H1 (cell line): ENCODE data around the gene DLST. TPM values are rescaled to one million over a fixed set of nuclear protein-coding genes. Genes with fewer than 3 reads are reported as not detected.

Source experiments
- CTCF ChIA-PET: fragments of 300-600 bp; sonication (Branson Sonifier 250); formaldehyde crosslinking; loops from one replicate; lab custom pipeline; 2021; ENCODE audit not compliant: partially characterized antibody; lab: Charles Lee
- POLR2A ChIA-PET: fragments of 300-600 bp; sonication (Branson Sonifier 250); formaldehyde crosslinking; loops from one replicate; lab custom pipeline; 2021; ENCODE audit warnings: inconsistent platforms; ENCODE audit not compliant: partially characterized antibody; lab: Charles Lee
- DNase-seq, 2 experiments: peaks; one replicate each; pipeline versions ENCODE4 v3.0.0 to v3.0.0-alpha.2; 2010 to 2022; ENCODE audit warnings: low spot score in 2 of 2, low read depth in 1 of 2, mixed read lengths in 1 of 2
- FAIRE-seq: peaks from 2 replicates; lab custom pipeline; 2011; peaks lifted over from hg19 to GRCh38; lab: Jason Lieb, UNC
- H2AFZ ChIP-seq: 2 replicates; pipeline ENCODE4 v1.8.1; 2012; ENCODE audit warnings: low read length, inconsistent platforms
- H2AK5ac ChIP-seq: 2 replicates; pipeline ENCODE4 v1.6.1; 2013; ENCODE audit warnings: low read depth, low read length
- H2BK120ac ChIP-seq: replicated peaks from 2 replicates; pipeline ENCODE3; 2013; ENCODE audit warnings: low read depth, low read length, inconsistent platforms
- H2BK12ac ChIP-seq: 2 replicates; pipeline ENCODE4 v1.6.1; 2013; ENCODE audit warnings: low read depth, low read length
- H2BK15ac ChIP-seq: 2 replicates; pipeline ENCODE4 v1.6.1; 2013; ENCODE audit warnings: low read length
- H2BK20ac ChIP-seq: 2 replicates; pipeline ENCODE4 v1.6.1; 2013; ENCODE audit warnings: low read length
- H2BK5ac ChIP-seq: 2 replicates; pipeline ENCODE4 v1.6.1; 2013; ENCODE audit warnings: low read depth, low read length
- H3K14ac ChIP-seq: 2 replicates; pipeline ENCODE4 v1.6.1; 2013; ENCODE audit warnings: inconsistent platforms; ENCODE audit not compliant: insufficient read length
- H3K18ac ChIP-seq: 2 replicates; pipeline ENCODE4 v1.6.1; 2013; ENCODE audit warnings: low read length; ENCODE audit errors: extremely low read depth
- H3K23ac ChIP-seq: 2 replicates; pipeline ENCODE4 v1.6.1; 2013; ENCODE audit warnings: inconsistent platforms; ENCODE audit not compliant: insufficient read length
- H3K23me2 ChIP-seq: 2 replicates; pipeline ENCODE4 v1.6.1; 2013; ENCODE audit warnings: low read depth, low read length
- H3K27ac ChIP-seq: 2 replicates; pipeline ENCODE4 v1.6.1; 2011; ENCODE audit warnings: low read depth, low read length, inconsistent platforms
- H3K27me3 ChIP-seq, 4 experiments: replicated peaks in 1 of 4; 1 replicate in 1 of 4; 2 replicates in 3 of 4; pipeline versions ENCODE4 v1.6.1 to v1.8.1; 2011 to 2013; ENCODE audit warnings: low read length in 3 of 4, mild to moderate bottlenecking in 3 of 4, inconsistent platforms in 2 of 4, mixed read lengths in 2 of 4, moderate library complexity in 1 of 4; ENCODE audit not compliant: control insufficient read depth in 3 of 4, insufficient read depth in 3 of 4; ENCODE audit errors: extremely low read depth in 1 of 4
- H3K36me3 ChIP-seq, 4 experiments: 2 replicates each; pipeline versions ENCODE4 v1.6.1 to v1.8.1; 2011 to 2013; ENCODE audit warnings: mild to moderate bottlenecking in 4 of 4, low read length in 3 of 4, moderate library complexity in 2 of 4, control low read depth in 1 of 4, inconsistent platforms in 1 of 4; ENCODE audit not compliant: insufficient read depth in 4 of 4, control insufficient read depth in 2 of 4
- H3K4ac ChIP-seq: replicated peaks from 2 replicates; pipeline ENCODE3; 2013; ENCODE audit warnings: low read length, low read depth, mixed read lengths, inconsistent platforms; ENCODE audit not compliant: insufficient read length
- H3K4me1 ChIP-seq, 4 experiments: replicated peaks in 1 of 4; 1 replicate in 1 of 4; 2 replicates in 3 of 4; pipeline versions ENCODE4 v1.6.1 to v1.8.1; 2011 to 2013; ENCODE audit warnings: low read length in 3 of 4, inconsistent platforms in 2 of 4, mixed read lengths in 1 of 4; ENCODE audit not compliant: insufficient read depth in 4 of 4, control insufficient read depth in 3 of 4
- H3K4me2 ChIP-seq, 2 experiments: 2 replicates each; pipeline versions ENCODE4 v1.6.1 to v1.8.1; 2011 to 2013; ENCODE audit warnings: low read depth in 2 of 2, low read length in 2 of 2, control low read depth in 1 of 2, inconsistent platforms in 1 of 2, mild to moderate bottlenecking in 1 of 2; ENCODE audit not compliant: insufficient read depth in 1 of 2
- H3K4me3 ChIP-seq, 4 experiments: fragments of 200-600, 300-600 bp in 1 of 4; sonication (generic), shearing (Covaris generic), sonication (Bioruptor Twin) in 1 of 4; 2 replicates each; pipeline versions ENCODE4 v1.5.1 to v1.8.1; 2011 to 2016; ENCODE audit warnings: low read length in 4 of 4, low read depth in 3 of 4, control low read depth in 2 of 4, inconsistent platforms in 2 of 4, mild to moderate bottlenecking in 2 of 4, mixed read lengths in 1 of 4, moderate library complexity in 1 of 4; ENCODE audit not compliant: insufficient read depth in 2 of 4; ENCODE audit errors: extremely low read depth in 1 of 4
- H3K56ac ChIP-seq: replicated peaks from 2 replicates; pipeline ENCODE3; 2013; ENCODE audit warnings: low read depth, mild to moderate bottlenecking, mixed read lengths, low read length, inconsistent platforms; ENCODE audit not compliant: insufficient read length
- H3K79me1 ChIP-seq: 2 replicates; pipeline ENCODE4 v1.6.1; 2013; ENCODE audit warnings: low read depth, low read length, control low read depth
- H3K79me2 ChIP-seq, 2 experiments: 2 replicates each; pipeline versions ENCODE4 v1.6.1 to v1.8.1; 2012 to 2013; ENCODE audit warnings: low read length in 2 of 2, mild to moderate bottlenecking in 2 of 2, inconsistent platforms in 1 of 2; ENCODE audit not compliant: insufficient read depth in 2 of 2, control insufficient read depth in 1 of 2
- H3K9ac ChIP-seq, 4 experiments: replicated peaks in 1 of 4; 1 replicate in 1 of 4; 2 replicates in 3 of 4; pipeline versions ENCODE4 v1.6.1 to v1.8.1; 2011 to 2013; ENCODE audit warnings: low read depth in 3 of 4, low read length in 3 of 4, control low read depth in 2 of 4, mild to moderate bottlenecking in 2 of 4, moderate library complexity in 2 of 4, inconsistent platforms in 1 of 4; ENCODE audit errors: extremely low read depth in 1 of 4
- H3K9me3 ChIP-seq, 2 experiments: 2 replicates each; pipeline versions ENCODE4 v1.6.1 to v1.8.1; 2012 to 2013; ENCODE audit warnings: mild to moderate bottlenecking in 2 of 2, moderate library complexity in 2 of 2, control low read depth in 1 of 2, inconsistent platforms in 1 of 2, low read depth in 1 of 2, low read length in 1 of 2, mixed read lengths in 1 of 2; ENCODE audit not compliant: insufficient read depth in 2 of 2
- H4K20me1 ChIP-seq, 2 experiments: replicated peaks in 1 of 2; 2 replicates each; pipeline versions ENCODE3 to v1.8.1; 2011 to 2013; ENCODE audit warnings: inconsistent platforms in 2 of 2, low read length in 2 of 2, mild to moderate bottlenecking in 1 of 2; ENCODE audit not compliant: insufficient read depth in 2 of 2, control insufficient read depth in 1 of 2
- H4K5ac ChIP-seq: 2 replicates; pipeline ENCODE4 v1.6.1; 2013; ENCODE audit warnings: low read length, low read depth, mixed read lengths, inconsistent platforms; ENCODE audit not compliant: insufficient read length
- H4K8ac ChIP-seq: 2 replicates; pipeline ENCODE4 v1.8.0; 2013; ENCODE audit warnings: mild to moderate bottlenecking, moderate library complexity, low read length, inconsistent platforms; ENCODE audit not compliant: insufficient read depth; ENCODE audit errors: extremely low read depth
- H4K91ac ChIP-seq: replicated peaks from 2 replicates; pipeline ENCODE3; 2013; ENCODE audit warnings: low read length, mixed read lengths, inconsistent platforms; ENCODE audit not compliant: insufficient read length
- RXRA ChIP-seq: IDR thresholded peaks from 2 replicates; pipeline ENCODE4 v1.6.1; 2011; ENCODE audit warnings: low read depth, mild to moderate bottlenecking, low read length, moderate library complexity; ENCODE audit not compliant: insufficient read depth
- SIN3A ChIP-seq, 2 experiments: IDR thresholded peaks in 1 of 2; conservative IDR thresholded peaks in 1 of 2; 2 replicates each; pipeline ENCODE4 v1.6.1; 2011 to 2012; ENCODE audit warnings: low read length in 2 of 2, improper control_type of control experiment in 1 of 2, low read depth in 1 of 2, mild to moderate bottlenecking in 1 of 2
- YY1 ChIP-seq: IDR thresholded peaks from 2 replicates; pipeline ENCODE4 v1.6.1; 2011; ENCODE audit warnings: low read depth, mild to moderate bottlenecking, low read length
- polyA plus RNA-seq, 7 experiments: library from polyadenylated mRNA; depleted of rRNA in 3 of 7; stranded (reverse) in 5 of 7; unstranded in 2 of 7; fragments of >200 nt in 5 of 7; fragments of 200-250 nt in 2 of 7; gene quantifications; 1 replicate in 5 of 7; 2 replicates in 1 of 7; 4 replicates in 1 of 7; pipeline versions ENCODE4 v1.2.1 to v1.2.3, GENCODE V29; 2011 to 2013; ENCODE audit warnings: missing spikeins in 2 of 7, mixed read lengths in 2 of 7
- total RNA-seq: library from RNA; stranded (reverse); fragmentation: NEBNext Ultra II Directional; extraction: Animal tissue kit (Norgen Biotek cat#: 25700); gene quantifications from 2 replicates; pipeline ENCODE4 v1.2.1, GENCODE V29; 2021

DLST gene
- total and polyA plus RNA-seq, 2 of the 8 experiments (the other 6 are each of a cell fraction or from before 2014, with no cell fraction given) = 96.5 to 117 TPM

DNA sequence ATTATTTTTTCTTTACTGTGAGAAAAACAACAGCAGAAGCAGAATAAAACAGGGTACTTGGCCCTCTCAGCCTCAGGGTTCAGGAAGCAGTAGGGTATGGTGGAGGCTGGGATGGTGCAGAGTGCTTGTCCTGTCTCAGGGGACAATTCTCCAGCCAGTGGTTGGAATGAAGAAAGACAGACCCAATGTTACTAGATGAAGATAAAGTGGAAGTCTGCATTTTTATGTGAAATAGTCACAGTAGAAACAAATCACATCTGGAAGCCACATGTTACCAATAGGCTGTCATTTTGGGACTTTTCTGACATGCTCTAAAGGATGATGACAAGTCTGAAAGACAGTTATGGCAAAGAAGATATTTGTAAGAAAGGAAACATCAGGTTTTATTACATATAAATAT is 38.1 kb upstream of the DLST start:
- Histone ChIP-seq H3K4me1 (no peaks in the 10 kb centered on the region), H3K18ac (no peak overlapping the region), H3K9me3 (no peaks in the 10 kb centered on the region), H2AK5ac (no peak overlapping the region), H4K8ac (no peak overlapping the region), H4K91ac (no peak overlapping the region), H3K79me2 (no peaks in the 10 kb centered on the region), H2BK5ac (no peak overlapping the region), H3K23me2 (no peaks in the 10 kb centered on the region), H3K4me2 (no peak overlapping the region), H4K5ac (no peak overlapping the region), H2BK12ac (no peak overlapping the region), H3K9ac (no peak overlapping the region), H3K36me3 (peaks cover 0 to 5% (median 2%) of the 10 kb centered on the region in 4 experiments; a peak in 1 of 8 replicates), H3K23ac (no peak overlapping the region), H2BK120ac (no peak overlapping the region), H2BK20ac (no peak overlapping the region), H3K56ac (no peak overlapping the region), H3K79me1 (no peaks in the 10 kb centered on the region), H3K27ac (no peak overlapping the region), H3K4ac (no peak overlapping the region), H3K14ac (no peak overlapping the region), H3K27me3 (no peaks in the 10 kb centered on the region), H2AFZ (no peak overlapping the region), H4K20me1 (no peaks in the 10 kb centered on the region), H3K4me3 (no peak overlapping the region), H2BK15ac (no peak overlapping the region)
- DNase-seq (no peak), FAIRE-seq (no peak)
- POLR2A ChIA-PET = no interaction called here
- CTCF ChIA-PET = interaction anchor here (1.2 kb wide), 1 partner anchor 101 kb away, joined by 3 read pairs; no protein-coding TSS in a partner anchor
- TF ChIP-seq SIN3A (conservative IDR thresholded peaks at IDR 0.05 in 1 of 2, IDR thresholded peaks at IDR 0.05 in 1 of 2; ENCODE audit: low read depth in 1 of 2, low read length in 2 of 2) (no peak), YY1 (no peak), RXRA (no peak)
